ENCODE data around the gene PHF21B.

PHF21B gene

DNA sequence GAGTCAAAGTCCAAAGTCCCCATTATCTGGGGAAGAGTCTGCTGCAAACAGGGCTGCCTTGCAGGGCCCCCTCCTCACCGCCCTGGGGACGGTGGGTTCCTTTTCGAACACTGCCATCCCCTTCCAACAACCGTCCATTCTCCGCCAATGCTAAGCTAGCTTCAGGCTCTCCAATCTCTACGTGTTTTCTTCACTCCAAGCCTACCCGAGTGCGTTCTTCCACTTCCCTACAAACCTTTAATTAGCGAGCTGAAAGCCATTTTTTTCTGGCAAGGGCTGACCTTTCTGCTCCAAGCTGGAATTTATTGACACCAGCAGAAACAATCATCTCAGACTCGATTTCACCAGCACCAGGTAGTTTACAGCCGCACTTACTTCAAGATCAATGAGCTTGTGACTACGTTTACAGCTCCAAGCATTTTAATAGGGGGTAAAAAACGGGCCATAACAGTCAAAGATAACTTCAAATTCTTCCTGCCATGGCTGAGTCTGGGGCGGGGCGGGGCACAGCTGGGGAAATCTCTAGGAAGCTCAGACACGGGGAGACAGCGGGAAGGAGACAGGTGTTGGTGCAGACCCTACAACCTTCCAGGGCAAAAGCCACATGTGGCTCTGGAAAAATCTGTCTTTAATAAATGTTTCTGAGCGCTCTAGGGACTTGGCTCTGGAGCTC is 82.2 kb downstream of the PHF21B start:
- TF ChIP-seq ZBTB7A (IDR thresholded peaks at IDR 0.05; ENCODE audit: low read depth) (no peak), YY1 (IDR thresholded peaks at IDR 0.05; ENCODE audit: low read depth) (no peak), CEBPB (IDR thresholded peaks at IDR 0.05) (no peak), RAD21 (IDR thresholded peaks at IDR 0.05; ENCODE audit: low read depth) (no peak)
- TF ChIP-seq, protein P1, sequence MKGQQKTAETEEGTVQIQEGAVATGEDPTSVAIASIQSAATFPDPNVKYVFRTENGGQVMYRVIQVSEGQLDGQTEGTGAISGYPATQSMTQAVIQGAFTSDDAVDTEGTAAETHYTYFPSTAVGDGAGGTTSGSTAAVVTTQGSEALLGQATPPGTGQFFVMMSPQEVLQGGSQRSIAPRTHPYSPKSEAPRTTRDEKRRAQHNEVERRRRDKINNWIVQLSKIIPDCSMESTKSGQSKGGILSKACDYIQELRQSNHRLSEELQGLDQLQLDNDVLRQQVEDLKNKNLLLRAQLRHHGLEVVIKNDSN (IDR thresholded peaks at IDR 0.05): no peak
- TF ChIP-seq, protein P2, sequence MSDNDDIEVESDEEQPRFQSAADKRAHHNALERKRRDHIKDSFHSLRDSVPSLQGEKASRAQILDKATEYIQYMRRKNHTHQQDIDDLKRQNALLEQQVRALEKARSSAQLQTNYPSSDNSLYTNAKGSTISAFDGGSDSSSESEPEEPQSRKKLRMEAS (IDR thresholded peaks at IDR 0.05): no peak

DNA sequence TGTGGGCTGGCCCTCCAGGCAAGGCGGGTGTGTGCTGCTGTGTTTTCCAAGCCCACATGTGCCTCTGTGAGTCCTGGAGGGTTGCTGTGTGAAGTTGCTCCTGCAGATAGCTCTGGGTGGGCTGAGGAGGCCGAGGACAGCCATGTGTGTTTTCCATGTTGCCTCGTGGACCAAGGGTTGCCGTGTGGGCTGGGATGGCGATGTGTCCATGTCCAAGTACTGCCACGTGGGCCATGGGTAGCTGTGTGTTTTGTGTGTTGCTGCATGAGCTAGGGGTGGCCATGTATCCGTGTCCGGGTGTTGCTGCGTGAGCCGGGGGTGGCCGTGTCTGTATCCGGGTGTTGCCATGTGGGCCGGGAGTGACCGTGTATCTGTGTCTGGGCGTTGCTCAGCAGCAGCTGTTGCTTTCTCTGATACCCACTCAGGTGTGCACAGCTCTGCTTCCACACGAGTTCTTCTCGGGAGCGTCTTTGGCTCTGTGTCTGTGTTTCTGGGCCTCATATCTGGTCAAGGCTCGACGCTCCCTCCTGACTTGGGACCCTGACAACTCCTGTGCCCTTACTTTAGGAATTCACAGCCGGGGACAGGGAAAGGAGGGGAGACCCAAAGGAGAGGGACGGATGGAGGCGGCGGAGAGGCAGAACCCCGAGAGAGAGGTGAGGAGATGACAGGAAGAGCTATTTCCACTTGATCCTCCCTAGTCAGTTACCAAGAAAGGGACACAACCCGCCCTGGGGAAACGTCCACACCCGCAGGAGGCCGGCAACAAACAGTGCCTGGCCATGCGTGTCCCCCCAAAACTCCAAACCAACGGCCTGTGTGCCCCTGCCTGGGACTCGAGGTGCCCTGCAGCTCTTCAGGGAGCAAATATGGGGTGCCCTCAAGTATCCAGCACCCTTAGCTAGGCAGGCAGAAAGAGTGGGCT is 83.1 kb downstream of the PHF21B start:
- TF ChIP-seq, protein P1 (IDR thresholded peaks at IDR 0.05): no peak
- no peak for TF ChIP-seq CREB1 (IDR thresholded peaks at IDR 0.05; ENCODE audit: low read depth)
- TF ChIP-seq NFIC (IDR thresholded peaks at IDR 0.05): no peak
- no peak for TF ChIP-seq RAD21 (IDR thresholded peaks at IDR 0.05; ENCODE audit: low read depth)
- no peak for TF ChIP-seq FOXM1 (IDR thresholded peaks at IDR 0.05; ENCODE audit: borderline replicate concordance, low read depth)
- TF ChIP-seq, protein P3, sequence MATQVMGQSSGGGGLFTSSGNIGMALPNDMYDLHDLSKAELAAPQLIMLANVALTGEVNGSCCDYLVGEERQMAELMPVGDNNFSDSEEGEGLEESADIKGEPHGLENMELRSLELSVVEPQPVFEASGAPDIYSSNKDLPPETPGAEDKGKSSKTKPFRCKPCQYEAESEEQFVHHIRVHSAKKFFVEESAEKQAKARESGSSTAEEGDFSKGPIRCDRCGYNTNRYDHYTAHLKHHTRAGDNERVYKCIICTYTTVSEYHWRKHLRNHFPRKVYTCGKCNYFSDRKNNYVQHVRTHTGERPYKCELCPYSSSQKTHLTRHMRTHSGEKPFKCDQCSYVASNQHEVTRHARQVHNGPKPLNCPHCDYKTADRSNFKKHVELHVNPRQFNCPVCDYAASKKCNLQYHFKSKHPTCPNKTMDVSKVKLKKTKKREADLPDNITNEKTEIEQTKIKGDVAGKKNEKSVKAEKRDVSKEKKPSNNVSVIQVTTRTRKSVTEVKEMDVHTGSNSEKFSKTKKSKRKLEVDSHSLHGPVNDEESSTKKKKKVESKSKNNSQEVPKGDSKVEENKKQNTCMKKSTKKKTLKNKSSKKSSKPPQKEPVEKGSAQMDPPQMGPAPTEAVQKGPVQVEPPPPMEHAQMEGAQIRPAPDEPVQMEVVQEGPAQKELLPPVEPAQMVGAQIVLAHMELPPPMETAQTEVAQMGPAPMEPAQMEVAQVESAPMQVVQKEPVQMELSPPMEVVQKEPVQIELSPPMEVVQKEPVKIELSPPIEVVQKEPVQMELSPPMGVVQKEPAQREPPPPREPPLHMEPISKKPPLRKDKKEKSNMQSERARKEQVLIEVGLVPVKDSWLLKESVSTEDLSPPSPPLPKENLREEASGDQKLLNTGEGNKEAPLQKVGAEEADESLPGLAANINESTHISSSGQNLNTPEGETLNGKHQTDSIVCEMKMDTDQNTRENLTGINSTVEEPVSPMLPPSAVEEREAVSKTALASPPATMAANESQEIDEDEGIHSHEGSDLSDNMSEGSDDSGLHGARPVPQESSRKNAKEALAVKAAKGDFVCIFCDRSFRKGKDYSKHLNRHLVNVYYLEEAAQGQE (IDR thresholded peaks at IDR 0.05; ENCODE audit: low read depth): no peak
- TF ChIP-seq EGR1 (IDR thresholded peaks at IDR 0.05): no peak
- TF ChIP-seq TEAD4 (IDR thresholded peaks at IDR 0.05): no peak
- TF ChIP-seq, protein P2 (IDR thresholded peaks at IDR 0.05): no peak
- no peak for TF ChIP-seq TCF12 (IDR thresholded peaks at IDR 0.05; ENCODE audit: low read depth)
- no peak for TF ChIP-seq YY1 (IDR thresholded peaks at IDR 0.05; ENCODE audit: low read depth)
- no peak for TF ChIP-seq CEBPB (IDR thresholded peaks at IDR 0.05)

DNA sequence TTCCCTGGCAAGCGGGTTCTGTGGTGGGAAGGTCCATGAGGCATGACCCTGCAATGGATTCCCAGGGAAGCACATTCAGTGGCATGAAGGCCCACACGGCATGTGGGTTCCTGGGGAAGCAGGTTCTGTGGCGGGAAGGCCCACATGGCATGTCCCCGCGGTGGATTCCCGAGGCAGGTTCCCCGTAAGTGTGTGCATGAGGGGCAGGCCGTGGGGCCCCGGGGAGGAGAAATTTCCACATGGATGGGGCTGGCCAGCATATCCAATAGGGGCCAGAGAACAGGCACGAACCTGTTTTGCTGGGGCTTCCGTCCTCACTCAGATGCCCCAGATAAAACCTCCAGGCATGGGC is 83.7 kb downstream of the PHF21B start:
- TF ChIP-seq FOXM1 (IDR thresholded peaks at IDR 0.05; ENCODE audit: borderline replicate concordance, low read depth) (no peak), TEAD4 (IDR thresholded peaks at IDR 0.05) (no peak), ZBTB7A (IDR thresholded peaks at IDR 0.05; ENCODE audit: low read depth) (no peak), TCF12 (IDR thresholded peaks at IDR 0.05; ENCODE audit: low read depth) (no peak), CEBPB (IDR thresholded peaks at IDR 0.05) (no peak), NFIC (IDR thresholded peaks at IDR 0.05) (no peak), CREB1 (IDR thresholded peaks at IDR 0.05; ENCODE audit: low read depth) (no peak), EGR1 (IDR thresholded peaks at IDR 0.05) (no peak), RAD21 (IDR thresholded peaks at IDR 0.05; ENCODE audit: low read depth) (no peak), YY1 (IDR thresholded peaks at IDR 0.05; ENCODE audit: low read depth) (no peak), EP300 (IDR thresholded peaks at IDR 0.05; ENCODE audit: borderline replicate concordance) (no peak), TAF1 (IDR thresholded peaks at IDR 0.05; ENCODE audit: low read depth) (no peak)
- TF ChIP-seq, protein P2 (IDR thresholded peaks at IDR 0.05): no peak
- TF ChIP-seq, protein P3 (IDR thresholded peaks at IDR 0.05; ENCODE audit: low read depth): no peak
- TF ChIP-seq, protein P1 (IDR thresholded peaks at IDR 0.05): no peak

DNA sequence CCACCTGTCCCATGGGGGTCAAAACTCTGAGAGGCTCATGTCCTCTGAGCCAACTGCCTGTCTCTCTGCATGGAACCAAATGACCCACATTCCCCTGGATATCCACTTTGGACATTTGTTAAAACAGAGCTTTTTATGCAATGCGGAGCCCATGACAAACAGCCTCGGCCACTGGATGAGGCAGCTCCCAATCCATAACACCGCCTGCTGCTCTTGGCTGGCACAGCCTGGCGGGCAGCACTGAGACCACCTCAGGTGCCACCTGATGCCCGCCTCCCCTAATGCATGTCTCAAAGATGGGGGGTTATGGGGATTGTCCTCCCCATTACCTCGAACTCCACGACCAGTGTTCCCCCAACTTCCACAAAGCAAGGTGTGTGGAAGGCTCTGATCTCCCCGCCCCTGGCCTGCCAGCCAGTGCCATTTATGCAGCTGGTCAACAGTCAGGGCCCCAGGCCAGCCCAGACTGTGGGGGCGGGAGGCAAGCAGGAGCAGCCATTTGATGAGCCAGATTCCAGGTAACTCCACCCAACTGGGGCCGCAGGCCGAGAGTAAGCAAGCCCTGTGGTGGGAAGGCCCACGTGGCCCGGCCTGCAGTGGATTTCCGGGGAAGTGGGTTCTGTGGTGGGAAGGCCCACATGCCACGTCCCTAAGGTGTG is 84.2 kb downstream of the PHF21B start:
- no peak for TF ChIP-seq EP300 (IDR thresholded peaks at IDR 0.05; ENCODE audit: borderline replicate concordance)
- TF ChIP-seq, protein P1 (IDR thresholded peaks at IDR 0.05): no peak
- TF ChIP-seq EGR1 (IDR thresholded peaks at IDR 0.05): no peak
- TF ChIP-seq, protein P2 (IDR thresholded peaks at IDR 0.05): no peak
- no peak for TF ChIP-seq CREB1 (IDR thresholded peaks at IDR 0.05; ENCODE audit: low read depth)
- no peak for TF ChIP-seq ZBTB7A (IDR thresholded peaks at IDR 0.05; ENCODE audit: low read depth)
- no peak for TF ChIP-seq TCF12 (IDR thresholded peaks at IDR 0.05; ENCODE audit: low read depth)
- no peak for TF ChIP-seq RAD21 (IDR thresholded peaks at IDR 0.05; ENCODE audit: low read depth)
- TF ChIP-seq CEBPB (IDR thresholded peaks at IDR 0.05): no peak

Measured in Ishikawa (cell line).